WTC11 (cell line): ENCODE measurements around the gene GBA2. TPM values are rescaled to one million over a fixed set of nuclear protein-coding genes. Genes with fewer than 3 reads are reported as not detected.

ENCODE experiments used
- ATAC-seq: fragments of 200-7000 bp; cut with Tn5 transposase; 2 replicates; pipeline ENCODE4 v1.10.0; 2021; ENCODE audit warnings: mild to moderate bottlenecking, moderate library complexity
- CTCF ChIA-PET: fragments of 300-600 bp; sonication (Branson Sonifier 250); formaldehyde crosslinking; loops from one replicate; lab custom pipeline; 2021; ENCODE audit warnings: antibody characterized with exemption; lab: Charles Lee
- POLR2A ChIA-PET: fragments of 350-600 bp; sonication (Branson Sonifier 250); formaldehyde crosslinking; loops from one replicate; lab custom pipeline; 2021; ENCODE audit warnings: antibody characterized with exemption; lab: Charles Lee
- DNase-seq: peaks from one replicate; pipeline ENCODE4 v3.0.0; 2021; ENCODE audit warnings: low spot score
- H3K27ac Mint-ChIP-seq: 2 replicates; pipeline ENCODE4 v1.8.0; 2021; ENCODE audit warnings: mixed read lengths
- H3K27me3 Mint-ChIP-seq: 2 replicates; pipeline ENCODE4 v1.8.0; 2021; ENCODE audit warnings: low read depth, mild to moderate bottlenecking, moderate library complexity, mixed read lengths
- H3K36me3 Mint-ChIP-seq: 2 replicates; pipeline ENCODE4 v1.8.0; 2021; ENCODE audit warnings: mixed read lengths
- H3K4me1 Mint-ChIP-seq: 2 replicates; pipeline ENCODE4 v1.8.0; 2022; ENCODE audit warnings: mixed read lengths
- H3K4me3 Mint-ChIP-seq: 2 replicates; pipeline ENCODE4 v1.8.0; 2021; ENCODE audit warnings: mild to moderate bottlenecking, moderate library complexity, mixed read lengths
- H3K9me3 Mint-ChIP-seq: 2 replicates; pipeline ENCODE4 v1.8.0; 2021; ENCODE audit warnings: mixed read lengths
- CBFB ChIP-seq: sonication (generic); formaldehyde crosslinking; IDR thresholded peaks from 2 replicates; pipeline ENCODE4 v1.8.1; 2022; ENCODE audit warnings: mild to moderate bottlenecking, low read depth, missing genetic modification reagents
- CREM ChIP-seq: sonication (generic); formaldehyde crosslinking; IDR thresholded peaks from 2 replicates; pipeline ENCODE4 v1.8.1; 2022; ENCODE audit warnings: mild to moderate bottlenecking, missing genetic modification reagents, moderate library complexity
- EMX1 ChIP-seq: fragments of 250-450 bp; sonication (Bioruptor Pico); IDR thresholded peaks from 2 replicates; pipeline ENCODE4 v1.8.0; 2021; ENCODE audit warnings: mild to moderate bottlenecking
- FOXJ3 ChIP-seq: sonication (generic); formaldehyde crosslinking; IDR thresholded peaks from 2 replicates; pipeline ENCODE4 v1.9.0; 2021; ENCODE audit warnings: missing genetic modification reagents, mild to moderate bottlenecking, borderline replicate concordance
- FOXP1 ChIP-seq: sonication (generic); formaldehyde crosslinking; IDR thresholded peaks from 2 replicates; pipeline ENCODE4 v1.8.0; 2022; ENCODE audit warnings: missing genetic modification reagents, mild to moderate bottlenecking, moderate library complexity, borderline replicate concordance
- NFATC4 ChIP-seq: fragments of 250-450 bp; sonication (Bioruptor Pico); IDR thresholded peaks from 2 replicates; pipeline ENCODE4 v1.9.0; 2021; ENCODE audit warnings: mild to moderate bottlenecking
- RELA ChIP-seq: sonication (generic); formaldehyde crosslinking; IDR thresholded peaks from 2 replicates; pipeline ENCODE4 v1.8.1; 2022; ENCODE audit warnings: missing genetic modification reagents, mild to moderate bottlenecking, borderline replicate concordance
- SMAD4 ChIP-seq: sonication (generic); formaldehyde crosslinking; IDR thresholded peaks from 2 replicates; pipeline ENCODE4 v1.8.0; 2022; ENCODE audit warnings: mild to moderate bottlenecking, missing genetic modification reagents
- SOX15 ChIP-seq: fragments of 250-450 bp; sonication (Bioruptor Pico); IDR thresholded peaks from 2 replicates; pipeline ENCODE4 v1.9.0; 2021; ENCODE audit warnings: mild to moderate bottlenecking
- ZBTB21 ChIP-seq: sonication (generic); formaldehyde crosslinking; IDR thresholded peaks from 2 replicates; pipeline ENCODE4 v1.8.1; 2023; ENCODE audit warnings: mild to moderate bottlenecking, missing genetic modification reagents, borderline replicate concordance
- ZNF396 ChIP-seq: fragments of 250-450 bp; sonication (Bioruptor Pico); IDR thresholded peaks from 2 replicates; pipeline ENCODE4 v1.8.0; 2021; ENCODE audit warnings: mild to moderate bottlenecking, moderate library complexity, borderline replicate concordance
- total RNA-seq: library from RNA; stranded (reverse); gene quantifications from 3 replicates; pipeline ENCODE4 v1.2.3, GENCODE V29; 2021
- TF ChIP-seq, protein P1 (sequence below): sonication (generic); formaldehyde crosslinking; IDR thresholded peaks from 2 replicates; pipeline ENCODE4 v1.8.0; 2023; ENCODE audit warnings: missing genetic modification reagents, mild to moderate bottlenecking, borderline replicate concordance
- TF ChIP-seq, protein P2 (sequence below): sonication (generic); formaldehyde crosslinking; IDR thresholded peaks from 2 replicates; pipeline ENCODE4 v1.8.1; 2023; ENCODE audit warnings: mild to moderate bottlenecking, moderate library complexity, missing genetic modification reagents
- TF ChIP-seq, protein P3 (sequence below): sonication (generic); formaldehyde crosslinking; IDR thresholded peaks from 2 replicates; pipeline ENCODE4 v1.8.1; 2023; ENCODE audit warnings: mild to moderate bottlenecking, missing genetic modification reagents
- TF ChIP-seq, protein P4 (sequence below): sonication (generic); formaldehyde crosslinking; IDR thresholded peaks from 2 replicates; pipeline ENCODE4 v1.8.0; 2022; ENCODE audit warnings: missing genetic modification reagents
- TF ChIP-seq, protein P5 (sequence below): sonication (generic); formaldehyde crosslinking; IDR thresholded peaks from 2 replicates; pipeline ENCODE4 v1.8.1; 2023; ENCODE audit warnings: mild to moderate bottlenecking, missing genetic modification reagents

GBA2 gene
- total RNA-seq, 1 experiment from 2014 or later, result 104 TPM

DNA sequence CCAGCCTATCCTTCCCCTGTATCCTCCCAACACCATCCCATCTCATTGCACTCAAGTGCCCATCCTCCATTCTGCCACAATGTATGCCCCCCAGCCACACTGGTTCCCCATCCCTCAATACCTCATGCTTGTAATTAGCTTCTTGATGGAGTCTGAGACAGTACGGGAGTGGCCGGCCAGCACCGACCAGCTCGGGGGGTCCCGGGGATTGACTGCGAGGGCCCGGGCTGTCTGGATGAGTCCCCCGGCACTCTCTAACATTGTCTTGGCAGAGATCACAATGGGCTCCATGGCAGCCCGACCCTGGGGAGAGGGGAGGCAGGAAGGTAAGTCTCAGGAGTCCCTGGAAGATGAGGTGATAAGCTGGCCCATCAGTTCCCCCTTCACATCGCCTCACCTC, 42.1 kb downstream of the GBA2 start:
- TF ChIP-seq, protein P1, sequence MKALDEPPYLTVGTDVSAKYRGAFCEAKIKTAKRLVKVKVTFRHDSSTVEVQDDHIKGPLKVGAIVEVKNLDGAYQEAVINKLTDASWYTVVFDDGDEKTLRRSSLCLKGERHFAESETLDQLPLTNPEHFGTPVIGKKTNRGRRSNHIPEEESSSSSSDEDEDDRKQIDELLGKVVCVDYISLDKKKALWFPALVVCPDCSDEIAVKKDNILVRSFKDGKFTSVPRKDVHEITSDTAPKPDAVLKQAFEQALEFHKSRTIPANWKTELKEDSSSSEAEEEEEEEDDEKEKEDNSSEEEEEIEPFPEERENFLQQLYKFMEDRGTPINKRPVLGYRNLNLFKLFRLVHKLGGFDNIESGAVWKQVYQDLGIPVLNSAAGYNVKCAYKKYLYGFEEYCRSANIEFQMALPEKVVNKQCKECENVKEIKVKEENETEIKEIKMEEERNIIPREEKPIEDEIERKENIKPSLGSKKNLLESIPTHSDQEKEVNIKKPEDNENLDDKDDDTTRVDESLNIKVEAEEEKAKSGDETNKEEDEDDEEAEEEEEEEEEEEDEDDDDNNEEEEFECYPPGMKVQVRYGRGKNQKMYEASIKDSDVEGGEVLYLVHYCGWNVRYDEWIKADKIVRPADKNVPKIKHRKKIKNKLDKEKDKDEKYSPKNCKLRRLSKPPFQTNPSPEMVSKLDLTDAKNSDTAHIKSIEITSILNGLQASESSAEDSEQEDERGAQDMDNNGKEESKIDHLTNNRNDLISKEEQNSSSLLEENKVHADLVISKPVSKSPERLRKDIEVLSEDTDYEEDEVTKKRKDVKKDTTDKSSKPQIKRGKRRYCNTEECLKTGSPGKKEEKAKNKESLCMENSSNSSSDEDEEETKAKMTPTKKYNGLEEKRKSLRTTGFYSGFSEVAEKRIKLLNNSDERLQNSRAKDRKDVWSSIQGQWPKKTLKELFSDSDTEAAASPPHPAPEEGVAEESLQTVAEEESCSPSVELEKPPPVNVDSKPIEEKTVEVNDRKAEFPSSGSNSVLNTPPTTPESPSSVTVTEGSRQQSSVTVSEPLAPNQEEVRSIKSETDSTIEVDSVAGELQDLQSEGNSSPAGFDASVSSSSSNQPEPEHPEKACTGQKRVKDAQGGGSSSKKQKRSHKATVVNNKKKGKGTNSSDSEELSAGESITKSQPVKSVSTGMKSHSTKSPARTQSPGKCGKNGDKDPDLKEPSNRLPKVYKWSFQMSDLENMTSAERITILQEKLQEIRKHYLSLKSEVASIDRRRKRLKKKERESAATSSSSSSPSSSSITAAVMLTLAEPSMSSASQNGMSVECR (CRISPR knock-in tag), result no peak
- TF ChIP-seq ZNF396 (CRISPR knock-in tag), result no peak
- no peak for TF ChIP-seq EMX1 (CRISPR knock-in tag)
- TF ChIP-seq NFATC4 (CRISPR knock-in tag), result no peak
- TF ChIP-seq CBFB (CRISPR knock-in tag), result no peak
- TF ChIP-seq, protein P2, sequence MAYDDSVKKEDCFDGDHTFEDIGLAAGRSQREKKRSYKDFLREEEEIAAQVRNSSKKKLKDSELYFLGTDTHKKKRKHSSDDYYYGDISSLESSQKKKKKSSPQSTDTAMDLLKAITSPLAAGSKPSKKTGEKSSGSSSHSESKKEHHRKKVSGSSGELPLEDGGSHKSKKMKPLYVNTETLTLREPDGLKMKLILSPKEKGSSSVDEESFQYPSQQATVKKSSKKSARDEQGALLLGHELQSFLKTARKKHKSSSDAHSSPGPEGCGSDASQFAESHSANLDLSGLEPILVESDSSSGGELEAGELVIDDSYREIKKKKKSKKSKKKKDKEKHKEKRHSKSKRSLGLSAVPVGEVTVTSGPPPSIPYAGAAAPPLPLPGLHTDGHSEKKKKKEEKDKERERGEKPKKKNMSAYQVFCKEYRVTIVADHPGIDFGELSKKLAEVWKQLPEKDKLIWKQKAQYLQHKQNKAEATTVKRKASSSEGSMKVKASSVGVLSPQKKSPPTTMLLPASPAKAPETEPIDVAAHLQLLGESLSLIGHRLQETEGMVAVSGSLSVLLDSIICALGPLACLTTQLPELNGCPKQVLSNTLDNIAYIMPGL (CRISPR knock-in tag), result no peak
- TF ChIP-seq, protein P3, sequence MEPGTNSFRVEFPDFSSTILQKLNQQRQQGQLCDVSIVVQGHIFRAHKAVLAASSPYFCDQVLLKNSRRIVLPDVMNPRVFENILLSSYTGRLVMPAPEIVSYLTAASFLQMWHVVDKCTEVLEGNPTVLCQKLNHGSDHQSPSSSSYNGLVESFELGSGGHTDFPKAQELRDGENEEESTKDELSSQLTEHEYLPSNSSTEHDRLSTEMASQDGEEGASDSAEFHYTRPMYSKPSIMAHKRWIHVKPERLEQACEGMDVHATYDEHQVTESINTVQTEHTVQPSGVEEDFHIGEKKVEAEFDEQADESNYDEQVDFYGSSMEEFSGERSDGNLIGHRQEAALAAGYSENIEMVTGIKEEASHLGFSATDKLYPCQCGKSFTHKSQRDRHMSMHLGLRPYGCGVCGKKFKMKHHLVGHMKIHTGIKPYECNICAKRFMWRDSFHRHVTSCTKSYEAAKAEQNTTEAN (CRISPR knock-in tag), result no peak
- no peak for ATAC-seq
- DNase-seq, result no peak
- ChIA-PET POLR2A (no interaction called here), CTCF (interaction anchor here (1.7 kb wide), 1 partner anchor 10 kb away, joined by 5 read pairs; no protein-coding TSS in a partner anchor)
- Mint-ChIP-seq H3K9me3 (no peaks in the 10 kb centered on the region), H3K27me3 (no peaks in the 10 kb centered on the region), H3K36me3 (peaks cover 83% of the 10 kb centered on the region), H3K4me1 (no peaks in the 10 kb centered on the region), H3K4me3 (no peak overlapping the region), H3K27ac (no peak overlapping the region)

DNA sequence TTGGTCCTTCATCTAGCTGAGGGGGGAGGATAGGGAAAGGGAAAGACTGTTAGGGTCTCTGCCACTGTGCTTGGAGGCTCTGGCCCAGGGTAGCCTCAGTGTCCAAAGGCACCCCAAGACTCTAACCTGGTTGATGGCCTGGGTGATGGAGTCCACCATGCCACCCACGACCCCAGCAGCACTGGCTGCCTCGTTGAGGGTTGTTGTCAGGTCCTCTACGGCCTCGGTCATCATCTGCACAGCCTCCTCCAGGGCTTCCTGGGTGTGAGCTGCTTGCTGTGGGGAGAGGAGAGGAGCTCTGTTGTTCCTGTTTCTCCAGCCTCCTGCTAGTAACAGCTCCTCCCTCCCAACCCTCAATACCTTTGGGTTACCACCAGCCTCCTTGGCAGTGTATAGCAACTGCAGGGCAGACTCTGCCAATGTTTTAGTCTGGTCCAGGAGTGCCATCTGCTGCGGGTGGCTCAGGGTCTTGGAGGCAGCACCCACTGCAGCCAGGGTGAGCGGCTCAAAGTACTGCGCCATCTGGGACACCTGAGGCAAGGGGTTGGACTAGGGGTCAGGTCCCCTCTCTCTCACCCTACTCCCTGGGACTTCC, 43.1 kb downstream of the GBA2 start:
- ATAC-seq (no peak), DNase-seq (no peak)
- Mint-ChIP-seq H3K36me3 (peaks cover 72% of the 10 kb centered on the region), H3K27me3 (no peaks in the 10 kb centered on the region), H3K4me1 (no peaks in the 10 kb centered on the region), H3K9me3 (no peaks in the 10 kb centered on the region), H3K27ac (no peak overlapping the region), H3K4me3 (no peak overlapping the region)
- POLR2A ChIA-PET, result no interaction called here
- CTCF ChIA-PET, result interaction anchor here (2.5 kb wide), 1 partner anchor 10 kb away, joined by 14 read pairs; no protein-coding TSS in a partner anchor
- no peak for TF ChIP-seq ZBTB21 (CRISPR knock-in tag)
- no peak for TF ChIP-seq FOXP1 (CRISPR knock-in tag)
- no peak for TF ChIP-seq RELA (CRISPR knock-in tag)
- no peak for TF ChIP-seq CREM (CRISPR knock-in tag)
- TF ChIP-seq, protein P4, sequence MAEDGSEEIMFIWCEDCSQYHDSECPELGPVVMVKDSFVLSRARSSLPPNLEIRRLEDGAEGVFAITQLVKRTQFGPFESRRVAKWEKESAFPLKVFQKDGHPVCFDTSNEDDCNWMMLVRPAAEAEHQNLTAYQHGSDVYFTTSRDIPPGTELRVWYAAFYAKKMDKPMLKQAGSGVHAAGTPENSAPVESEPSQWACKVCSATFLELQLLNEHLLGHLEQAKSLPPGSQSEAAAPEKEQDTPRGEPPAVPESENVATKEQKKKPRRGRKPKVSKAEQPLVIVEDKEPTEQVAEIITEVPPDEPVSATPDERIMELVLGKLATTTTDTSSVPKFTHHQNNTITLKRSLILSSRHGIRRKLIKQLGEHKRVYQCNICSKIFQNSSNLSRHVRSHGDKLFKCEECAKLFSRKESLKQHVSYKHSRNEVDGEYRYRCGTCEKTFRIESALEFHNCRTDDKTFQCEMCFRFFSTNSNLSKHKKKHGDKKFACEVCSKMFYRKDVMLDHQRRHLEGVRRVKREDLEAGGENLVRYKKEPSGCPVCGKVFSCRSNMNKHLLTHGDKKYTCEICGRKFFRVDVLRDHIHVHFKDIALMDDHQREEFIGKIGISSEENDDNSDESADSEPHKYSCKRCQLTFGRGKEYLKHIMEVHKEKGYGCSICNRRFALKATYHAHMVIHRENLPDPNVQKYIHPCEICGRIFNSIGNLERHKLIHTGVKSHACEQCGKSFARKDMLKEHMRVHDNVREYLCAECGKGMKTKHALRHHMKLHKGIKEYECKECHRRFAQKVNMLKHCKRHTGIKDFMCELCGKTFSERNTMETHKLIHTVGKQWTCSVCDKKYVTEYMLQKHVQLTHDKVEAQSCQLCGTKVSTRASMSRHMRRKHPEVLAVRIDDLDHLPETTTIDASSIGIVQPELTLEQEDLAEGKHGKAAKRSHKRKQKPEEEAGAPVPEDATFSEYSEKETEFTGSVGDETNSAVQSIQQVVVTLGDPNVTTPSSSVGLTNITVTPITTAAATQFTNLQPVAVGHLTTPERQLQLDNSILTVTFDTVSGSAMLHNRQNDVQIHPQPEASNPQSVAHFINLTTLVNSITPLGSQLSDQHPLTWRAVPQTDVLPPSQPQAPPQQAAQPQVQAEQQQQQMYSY, result no peak
- TF ChIP-seq, protein P5, sequence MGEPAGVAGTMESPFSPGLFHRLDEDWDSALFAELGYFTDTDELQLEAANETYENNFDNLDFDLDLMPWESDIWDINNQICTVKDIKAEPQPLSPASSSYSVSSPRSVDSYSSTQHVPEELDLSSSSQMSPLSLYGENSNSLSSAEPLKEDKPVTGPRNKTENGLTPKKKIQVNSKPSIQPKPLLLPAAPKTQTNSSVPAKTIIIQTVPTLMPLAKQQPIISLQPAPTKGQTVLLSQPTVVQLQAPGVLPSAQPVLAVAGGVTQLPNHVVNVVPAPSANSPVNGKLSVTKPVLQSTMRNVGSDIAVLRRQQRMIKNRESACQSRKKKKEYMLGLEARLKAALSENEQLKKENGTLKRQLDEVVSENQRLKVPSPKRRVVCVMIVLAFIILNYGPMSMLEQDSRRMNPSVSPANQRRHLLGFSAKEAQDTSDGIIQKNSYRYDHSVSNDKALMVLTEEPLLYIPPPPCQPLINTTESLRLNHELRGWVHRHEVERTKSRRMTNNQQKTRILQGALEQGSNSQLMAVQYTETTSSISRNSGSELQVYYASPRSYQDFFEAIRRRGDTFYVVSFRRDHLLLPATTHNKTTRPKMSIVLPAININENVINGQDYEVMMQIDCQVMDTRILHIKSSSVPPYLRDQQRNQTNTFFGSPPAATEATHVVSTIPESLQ (CRISPR knock-in tag), result no peak
- no peak for TF ChIP-seq FOXJ3
- TF ChIP-seq SMAD4, result no peak
- TF ChIP-seq, protein P1 (CRISPR knock-in tag), result no peak
- no peak for TF ChIP-seq NFATC4 (CRISPR knock-in tag)
- TF ChIP-seq SOX15 (CRISPR knock-in tag), result no peak
